Suprapubic skin (tissue), 3 donors: ENCODE results near the gene MMP17.

ENCODE experiments used
- EP300 ChIP-seq: sonication (generic); formaldehyde crosslinking; IDR thresholded peaks from one replicate; pipeline ENCODE4 v1.6.1; 2017; ENCODE audit warnings: antibody characterized with exemption
- POLR2A ChIP-seq, 2 donors: fragments of 450-650 bp; IDR thresholded peaks; one replicate each; pipeline ENCODE4 v1.6.1; 2017; ENCODE audit warnings: antibody characterized with exemption in 2 of 2, mild to moderate bottlenecking in 2 of 2, moderate library complexity in 2 of 2
- TF ChIP-seq, protein P1 (sequence below), 2 donors: fragments of 200-600 bp in 1 of 2; fragments of 450-650 bp in 1 of 2; sonication (generic) in 1 of 2; IDR thresholded peaks; one replicate each; pipeline ENCODE4 v1.5.1; 2016 to 2019; ENCODE audit warnings: antibody characterized with exemption in 2 of 2, mild to moderate bottlenecking in 1 of 2, moderate library complexity in 1 of 2

DNA sequence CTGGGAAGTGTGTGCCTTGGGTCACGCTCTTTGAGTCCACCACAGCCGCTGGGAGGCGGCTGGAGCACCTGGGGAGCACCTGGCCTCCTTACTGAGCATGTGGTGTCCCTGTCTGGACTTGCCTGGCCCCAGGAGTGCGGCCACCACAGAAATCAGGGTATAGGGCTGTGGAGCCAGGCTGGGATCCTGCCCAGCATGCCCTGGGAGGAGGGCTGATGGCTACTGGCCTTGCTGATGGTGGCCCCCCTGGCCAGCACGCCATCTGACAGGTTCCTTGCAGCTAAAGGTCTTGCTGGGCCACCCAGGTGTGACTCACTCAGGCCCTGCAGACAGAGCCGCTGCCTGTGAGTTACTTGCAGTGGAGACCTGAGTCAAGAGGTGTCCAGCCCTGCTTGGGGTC, 72.2 kb downstream of the MMP17 start:
- TF ChIP-seq, protein P1, sequence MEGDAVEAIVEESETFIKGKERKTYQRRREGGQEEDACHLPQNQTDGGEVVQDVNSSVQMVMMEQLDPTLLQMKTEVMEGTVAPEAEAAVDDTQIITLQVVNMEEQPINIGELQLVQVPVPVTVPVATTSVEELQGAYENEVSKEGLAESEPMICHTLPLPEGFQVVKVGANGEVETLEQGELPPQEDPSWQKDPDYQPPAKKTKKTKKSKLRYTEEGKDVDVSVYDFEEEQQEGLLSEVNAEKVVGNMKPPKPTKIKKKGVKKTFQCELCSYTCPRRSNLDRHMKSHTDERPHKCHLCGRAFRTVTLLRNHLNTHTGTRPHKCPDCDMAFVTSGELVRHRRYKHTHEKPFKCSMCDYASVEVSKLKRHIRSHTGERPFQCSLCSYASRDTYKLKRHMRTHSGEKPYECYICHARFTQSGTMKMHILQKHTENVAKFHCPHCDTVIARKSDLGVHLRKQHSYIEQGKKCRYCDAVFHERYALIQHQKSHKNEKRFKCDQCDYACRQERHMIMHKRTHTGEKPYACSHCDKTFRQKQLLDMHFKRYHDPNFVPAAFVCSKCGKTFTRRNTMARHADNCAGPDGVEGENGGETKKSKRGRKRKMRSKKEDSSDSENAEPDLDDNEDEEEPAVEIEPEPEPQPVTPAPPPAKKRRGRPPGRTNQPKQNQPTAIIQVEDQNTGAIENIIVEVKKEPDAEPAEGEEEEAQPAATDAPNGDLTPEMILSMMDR (IDR thresholded peaks at IDR 0.05): no peak
- TF ChIP-seq POLR2A (IDR thresholded peaks at IDR 0.05): no peak
- TF ChIP-seq EP300: no peak
